Activated CD8-positive, alpha-beta T cell treated with anti-CD3 and anti-CD28 coated beads for 36 hours (primary cell): ENCODE data around the gene ADAMTS2. TPM values are rescaled to one million over a fixed set of nuclear protein-coding genes. Genes with fewer than 3 reads are reported as not detected.

Experiments used
- ATAC-seq: fragments of 200-7000 bp; cut with Tn5 transposase; one replicate; pipeline ENCODE4 v1.10.0; 2021; ENCODE audit warnings: mild to moderate bottlenecking, moderate library complexity
- CTCF ChIA-PET: fragments of 350-600 bp; sonication (Branson Sonifier 250); formaldehyde crosslinking; loops from one replicate; lab custom pipeline; 2021; ENCODE audit warnings: antibody characterized with exemption; lab: Charles Lee
- POLR2A ChIA-PET: fragments of 350-600 bp; sonication (Branson Sonifier 250); formaldehyde crosslinking; loops from one replicate; lab custom pipeline; 2021; ENCODE audit warnings: antibody characterized with exemption; lab: Charles Lee
- DNase-seq: peaks from one replicate; pipeline ENCODE4 v3.0.0-alpha.2; 2020
- H3K27ac Mint-ChIP-seq: one replicate; pipeline ENCODE4 v1.8.0; 2021; ENCODE audit warnings: mild to moderate bottlenecking, mixed read lengths
- H3K27me3 Mint-ChIP-seq: one replicate; pipeline ENCODE4 v1.8.0; 2021; ENCODE audit warnings: mixed read lengths
- H3K36me3 Mint-ChIP-seq: one replicate; pipeline ENCODE4 v1.8.0; 2021; ENCODE audit warnings: low read depth, mixed read lengths
- H3K4me1 Mint-ChIP-seq: one replicate; pipeline ENCODE4 v1.8.0; 2021; ENCODE audit warnings: low read depth, mixed read lengths
- H3K4me3 Mint-ChIP-seq: one replicate; pipeline ENCODE4 v1.8.0; 2021; ENCODE audit warnings: mild to moderate bottlenecking, moderate library complexity, mixed read lengths
- H3K9me3 Mint-ChIP-seq: one replicate; pipeline ENCODE4 v1.8.0; 2021; ENCODE audit warnings: mixed read lengths
- CTCF ChIP-seq: fragments of 200-600 bp; IDR thresholded peaks from one replicate; pipeline ENCODE4 v1.8.0; 2022; ENCODE audit warnings: antibody characterized with exemption, mild to moderate bottlenecking
- intact Hi-C: fragments of 100-400 bp; cut with micrococcal nuclease; formaldehyde crosslinking; loops from one replicate; pipeline ENCODE4 v1.10.0; 2022
- total RNA-seq, 2 experiments: library from RNA; stranded (reverse); gene quantifications; one replicate each; pipeline ENCODE4 v1.2.3, GENCODE V29; 2021

ADAMTS2 gene
- total RNA-seq, 2 experiments from 2014 or later: not detected

GRCh38 chr5:179254638-179255271, 90.5 kb downstream of the ADAMTS2 start:
- CTCF ChIA-PET: no interaction called here
- no peak for DNase-seq

GRCh38 chr5:179253730-179254129, 91.5 kb downstream of the ADAMTS2 start:
- H3K9me3 Mint-ChIP-seq: no peaks in the 10 kb centered on the region
- no peaks in the 10 kb centered on the region for H3K4me1 Mint-ChIP-seq
- no peak overlapping the region for H3K27ac Mint-ChIP-seq
- no peak for TF ChIP-seq CTCF
- no peak for DNase-seq
- CTCF ChIA-PET: no interaction called here
- no peak for ATAC-seq
- intact Hi-C loops: no loop called here
- H3K36me3 Mint-ChIP-seq: no peaks in the 10 kb centered on the region
- no peak overlapping the region for H3K4me3 Mint-ChIP-seq
- peaks cover 7% of the 10 kb centered on the region for H3K27me3 Mint-ChIP-seq
- POLR2A ChIA-PET: no interaction called here

More at GRCh38 chr5:179254638-179255271, 90.5 kb downstream of the ADAMTS2 start:
- TF ChIP-seq CTCF: no peak
- POLR2A ChIA-PET: no interaction called here
- no peak for ATAC-seq
- Mint-ChIP-seq H3K27ac (no peak overlapping the region), H3K27me3 (peaks cover 7% of the 10 kb centered on the region), H3K9me3 (no peaks in the 10 kb centered on the region), H3K36me3 (no peaks in the 10 kb centered on the region), H3K4me3 (no peak overlapping the region), H3K4me1 (no peaks in the 10 kb centered on the region)
- intact Hi-C loops: no loop called here

GRCh38 chr5:179251276-179251969, 93.8 kb downstream of the ADAMTS2 start:
- CTCF ChIA-PET: no interaction called here
- H3K4me3 Mint-ChIP-seq: no peak overlapping the region
- no peak overlapping the region for H3K27ac Mint-ChIP-seq
- H3K4me1 Mint-ChIP-seq: no peaks in the 10 kb centered on the region
- intact Hi-C loops: no loop called here
- DNase-seq: no peak
- ATAC-seq: no peak
- H3K27me3 Mint-ChIP-seq: peaks cover 12% of the 10 kb centered on the region
- POLR2A ChIA-PET: no interaction called here
- H3K36me3 Mint-ChIP-seq: no peaks in the 10 kb centered on the region
- H3K9me3 Mint-ChIP-seq: peaks cover 11% of the 10 kb centered on the region
- TF ChIP-seq CTCF: no peak

DNA sequence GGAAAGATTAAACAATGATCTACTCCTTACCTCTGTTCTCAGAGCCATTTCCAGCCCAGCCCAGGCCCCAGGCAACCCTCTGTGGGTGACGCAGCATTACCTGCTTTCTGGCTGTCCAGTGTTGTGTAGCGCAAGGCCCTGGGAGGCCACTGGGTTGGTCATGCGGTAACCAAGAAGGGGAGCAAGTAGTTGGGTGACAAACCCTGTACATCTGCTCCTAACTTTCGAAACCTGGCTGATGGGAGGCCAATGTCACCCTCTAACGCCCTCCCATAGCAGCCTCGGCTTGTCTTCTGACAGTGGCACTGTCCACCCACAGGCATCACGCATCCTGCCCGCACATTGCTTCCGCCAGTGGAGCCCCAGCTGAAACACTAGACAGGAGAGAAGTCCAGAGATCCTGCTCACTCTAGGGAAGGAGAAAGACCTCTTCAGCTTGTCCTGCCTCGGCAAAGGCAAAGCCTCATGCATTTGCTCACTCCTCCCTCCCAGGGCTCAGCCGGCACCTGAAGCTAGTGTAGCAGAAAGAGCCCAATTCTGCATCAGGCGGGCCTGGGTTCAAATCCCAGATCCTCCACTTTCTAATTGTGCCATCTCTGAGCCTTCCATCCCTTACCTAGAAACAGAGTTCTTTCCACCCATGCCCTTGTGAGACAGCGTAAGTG, 94.6 kb downstream of the ADAMTS2 start:
- intact Hi-C loops: no loop called here
- no peak for TF ChIP-seq CTCF
- Mint-ChIP-seq H3K27me3 (peaks cover 12% of the 10 kb centered on the region), H3K36me3 (no peaks in the 10 kb centered on the region), H3K4me3 (no peak overlapping the region), H3K27ac (no peak overlapping the region), H3K4me1 (no peaks in the 10 kb centered on the region), H3K9me3 (peaks cover 13% of the 10 kb centered on the region)
- ATAC-seq (no peak), DNase-seq (no peak)
- ChIA-PET CTCF (no interaction called here), POLR2A (interaction anchor here (1.0 kb wide), 1 partner anchor 16 kb away, joined by 3 read pairs; no protein-coding TSS in a partner anchor)

DNA sequence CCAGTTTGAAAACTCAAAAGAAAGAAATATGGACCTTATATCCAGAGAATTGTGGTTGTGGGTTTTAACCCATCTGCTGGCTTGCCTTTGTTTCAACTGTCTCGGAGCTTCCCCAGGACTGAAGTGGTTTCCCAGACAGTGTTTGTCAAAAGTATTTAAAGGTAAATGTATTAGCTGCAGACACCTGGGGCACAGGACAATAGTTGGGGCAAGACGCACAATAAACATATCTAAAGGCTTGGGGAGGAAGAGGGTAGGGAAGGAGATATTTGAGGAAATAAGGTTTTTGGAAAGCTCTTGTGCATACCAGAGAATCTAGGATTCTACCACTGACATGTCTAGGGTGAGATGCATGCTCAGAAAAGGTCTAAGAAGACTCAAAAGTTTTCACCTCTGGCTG, 99.0 kb downstream of the ADAMTS2 start:
- no peak overlapping the region for H3K4me3 Mint-ChIP-seq
- ATAC-seq (no peak), DNase-seq (no peak)
- intact Hi-C loops: no loop called here
- H3K4me1 Mint-ChIP-seq: no peaks in the 10 kb centered on the region
- ChIA-PET POLR2A (no interaction called here), CTCF (interaction anchor here (1.3 kb wide), 1 partner anchor 79 kb away, joined by 3 read pairs; no protein-coding TSS in a partner anchor)
- H3K9me3 Mint-ChIP-seq: peaks cover 13% of the 10 kb centered on the region
- H3K27me3 Mint-ChIP-seq: peaks cover 6% of the 10 kb centered on the region
- no peaks in the 10 kb centered on the region for H3K36me3 Mint-ChIP-seq
- TF ChIP-seq CTCF: no peak
- H3K27ac Mint-ChIP-seq: no peak overlapping the region
